HEK293 (cell line): Measurements from ENCODE around the gene FIS1.

Experiments
- BCL11A ChIP-seq: fragments of 450-650 bp; formaldehyde crosslinking; IDR thresholded peaks from 2 replicates; pipeline ENCODE4 v1.5.1; 2016; ENCODE audit warnings: low read depth, missing biosample characterization, missing genetic modification characterization
- KLF1 ChIP-seq: fragments of 450-650 bp; formaldehyde crosslinking; IDR thresholded peaks from 2 replicates; pipeline ENCODE4 v1.5.1; 2016; ENCODE audit warnings: missing biosample characterization, missing genetic modification characterization
- KLF10 ChIP-seq: fragments of 450-650 bp; IDR thresholded peaks from 2 replicates; pipeline ENCODE4 v1.5.1; 2018; ENCODE audit warnings: missing biosample characterization, mild to moderate bottlenecking, missing genetic modification characterization
- SETDB1 ChIP-seq: IDR thresholded peaks from one replicate; pipeline ENCODE4 v1.6.1; 2017; ENCODE audit warnings: mild to moderate bottlenecking, low read length, moderate library complexity, mixed read lengths; ENCODE audit not compliant: insufficient read length
- SP2 ChIP-seq: fragments of 450-650 bp; formaldehyde crosslinking; IDR thresholded peaks from 2 replicates; pipeline ENCODE4 v1.5.1; 2016; ENCODE audit warnings: missing biosample characterization, missing genetic modification characterization
- SP3 ChIP-seq: fragments of 450-650 bp; formaldehyde crosslinking; IDR thresholded peaks from 2 replicates; pipeline ENCODE4 v1.5.1; 2016; ENCODE audit warnings: missing biosample characterization, missing genetic modification characterization
- TRIM28 ChIP-seq: IDR thresholded peaks from 2 replicates; pipeline ENCODE4 v1.6.1; 2011; ENCODE audit warnings: low read length, control low read depth, borderline replicate concordance
- ZFHX2 ChIP-seq: fragments of 450-650 bp; formaldehyde crosslinking; conservative IDR thresholded peaks from 2 replicates; pipeline ENCODE4 v1.5.1; 2016; ENCODE audit warnings: missing biosample characterization, missing genetic modification characterization
- ZFP69B ChIP-seq: fragments of 450-650 bp; formaldehyde crosslinking; IDR thresholded peaks from 2 replicates; pipeline ENCODE4 v1.5.1; 2016; ENCODE audit warnings: missing biosample characterization, missing genetic modification characterization
- ZNF146 ChIP-seq: fragments of 450-650 bp; formaldehyde crosslinking; IDR thresholded peaks from 2 replicates; pipeline ENCODE4 v1.5.1; 2016; ENCODE audit warnings: missing biosample characterization, missing genetic modification characterization
- ZNF2 ChIP-seq: fragments of 450-650 bp; formaldehyde crosslinking; IDR thresholded peaks from 2 replicates; pipeline ENCODE4 v1.5.1; 2016; ENCODE audit warnings: missing biosample characterization, missing genetic modification characterization
- ZNF239 ChIP-seq: fragments of 450-650 bp; formaldehyde crosslinking; IDR thresholded peaks from 2 replicates; pipeline ENCODE4 v1.5.1; 2016; ENCODE audit warnings: missing biosample characterization, missing genetic modification characterization
- ZNF274 ChIP-seq, 2 experiments: fragments of 200-500 bp in 1 of 2; fragments of 450-650 bp in 1 of 2; sonication (Bioruptor generic) in 1 of 2; formaldehyde crosslinking in 1 of 2; IDR thresholded peaks; 2 replicates each; pipeline versions ENCODE4 v1.5.1 to v1.6.1; 2014 to 2016; ENCODE audit warnings: borderline replicate concordance in 1 of 2, inconsistent platforms in 1 of 2, low read length in 1 of 2, missing biosample characterization in 1 of 2, missing genetic modification characterization in 1 of 2
- ZNF335 ChIP-seq: fragments of 450-650 bp; formaldehyde crosslinking; conservative IDR thresholded peaks from 2 replicates; pipeline ENCODE4 v1.5.1; 2016; ENCODE audit warnings: missing biosample characterization, missing genetic modification characterization
- ZNF354C ChIP-seq: fragments of 450-650 bp; formaldehyde crosslinking; IDR thresholded peaks from 2 replicates; pipeline ENCODE4 v1.5.1; 2016; ENCODE audit warnings: missing biosample characterization, missing genetic modification characterization, low read depth, borderline replicate concordance
- ZNF404 ChIP-seq: fragments of 450-650 bp; formaldehyde crosslinking; IDR thresholded peaks from 2 replicates; pipeline ENCODE4 v1.5.1; 2017; ENCODE audit warnings: missing biosample characterization, missing genetic modification characterization
- ZNF473 ChIP-seq: fragments of 450-650 bp; formaldehyde crosslinking; IDR thresholded peaks from 2 replicates; pipeline ENCODE4 v1.5.1; 2017; ENCODE audit warnings: missing biosample characterization, missing genetic modification characterization
- ZNF501 ChIP-seq: fragments of 450-650 bp; formaldehyde crosslinking; IDR thresholded peaks from 2 replicates; pipeline ENCODE4 v1.5.1; 2016; ENCODE audit warnings: missing biosample characterization, missing genetic modification characterization
- ZNF548 ChIP-seq: fragments of 450-650 bp; formaldehyde crosslinking; IDR thresholded peaks from 2 replicates; pipeline ENCODE4 v1.5.1; 2016; ENCODE audit warnings: missing biosample characterization, missing genetic modification characterization
- ZNF610 ChIP-seq: fragments of 450-650 bp; formaldehyde crosslinking; IDR thresholded peaks from 2 replicates; pipeline ENCODE4 v1.5.1; 2016; ENCODE audit warnings: missing biosample characterization, missing genetic modification characterization, borderline replicate concordance
- ZNF621 ChIP-seq: fragments of 450-650 bp; formaldehyde crosslinking; IDR thresholded peaks from 2 replicates; pipeline ENCODE4 v1.5.1; 2017; ENCODE audit warnings: missing biosample characterization, missing genetic modification characterization
- ZNF654 ChIP-seq: fragments of 450-650 bp; formaldehyde crosslinking; IDR thresholded peaks from 2 replicates; pipeline ENCODE4 v1.5.1; 2016; ENCODE audit warnings: low read depth, missing biosample characterization, missing genetic modification characterization
- ZNF707 ChIP-seq: fragments of 450-650 bp; formaldehyde crosslinking; IDR thresholded peaks from 2 replicates; pipeline ENCODE4 v1.5.1; 2016; ENCODE audit warnings: missing biosample characterization, missing genetic modification characterization
- ZNF791 ChIP-seq: fragments of 450-650 bp; formaldehyde crosslinking; IDR thresholded peaks from 2 replicates; pipeline ENCODE4 v1.5.1; 2016; ENCODE audit warnings: missing biosample characterization, missing genetic modification characterization
- ZXDB ChIP-seq: fragments of 450-650 bp; formaldehyde crosslinking; IDR thresholded peaks from 2 replicates; pipeline ENCODE4 v1.5.1; 2016; ENCODE audit warnings: missing biosample characterization, missing genetic modification characterization
- TF ChIP-seq, protein P1 (sequence below): fragments of 450-650 bp; formaldehyde crosslinking; IDR thresholded peaks from 2 replicates; pipeline ENCODE4 v1.5.1; 2016; ENCODE audit warnings: missing biosample characterization, missing genetic modification characterization
- TF ChIP-seq, protein P2 (sequence below): fragments of 450-650 bp; formaldehyde crosslinking; IDR thresholded peaks from 2 replicates; pipeline ENCODE4 v1.5.1; 2016; ENCODE audit warnings: missing biosample characterization, missing genetic modification characterization
- TF ChIP-seq, protein P3 (sequence below): fragments of 450-650 bp; formaldehyde crosslinking; IDR thresholded peaks from 2 replicates; pipeline ENCODE4 v1.5.1; 2016; ENCODE audit warnings: missing biosample characterization, missing genetic modification characterization
- TF ChIP-seq, protein P4 (sequence below): fragments of 450-650 bp; formaldehyde crosslinking; IDR thresholded peaks from 2 replicates; pipeline ENCODE4 v1.5.1; 2016; ENCODE audit warnings: missing biosample characterization, missing genetic modification characterization, low read depth

The FIS1 gene

GRCh38 chr7:101244375-101245146 lies at the start of gene FIS1 (continued):
- TF ChIP-seq SETDB1 (no peak), KLF1 (tag by site-specific recombination) (peak; percentile 40; the same call in 1 of the 2 replicates), ZNF274 (IDR thresholded peaks at IDR 0.05; ENCODE audit: low read length) (no peak), ZNF274 (tag by site-specific recombination; IDR thresholded peaks at IDR 0.05; ENCODE audit: borderline replicate concordance) (no peak), ZNF2 (tag by site-specific recombination) (peak; percentile 80), ZNF239 (no peak), ZFP69B (tag by site-specific recombination) (no peak), ZFHX2 (peak; percentile 58; the same call in 1 of the 2 replicates), ZNF654 (tag by site-specific recombination) (peak; percentile 38), ZXDB (tag by site-specific recombination) (peak; percentile 99), SP2 (peak; percentile 98), ZNF501 (tag by site-specific recombination) (peak; percentile 79; the same call in 1 of the 2 replicates), ZNF548 (no peak), ZNF146 (tag by site-specific recombination) (no peak), ZNF621 (no peak), ZNF791 (tag by site-specific recombination) (no peak), ZNF473 (tag by site-specific recombination) (no peak), TRIM28 (peak; percentile 74; the same call in 1 of the 2 replicates), SP3 (tag by site-specific recombination) (peak; percentile 91), ZNF404 (tag by site-specific recombination) (no peak), BCL11A (tag by site-specific recombination) (peak; percentile 80), ZNF707 (tag by site-specific recombination) (no peak), ZNF354C (tag by site-specific recombination) (no peak), KLF10 (0 out of 2 replicates have a peak, but pooled peaks have one; percentile 33), ZNF610 (tag by site-specific recombination) (no peak), ZNF335 (tag by site-specific recombination) (peak; percentile 98)
- TF ChIP-seq, protein P1, sequence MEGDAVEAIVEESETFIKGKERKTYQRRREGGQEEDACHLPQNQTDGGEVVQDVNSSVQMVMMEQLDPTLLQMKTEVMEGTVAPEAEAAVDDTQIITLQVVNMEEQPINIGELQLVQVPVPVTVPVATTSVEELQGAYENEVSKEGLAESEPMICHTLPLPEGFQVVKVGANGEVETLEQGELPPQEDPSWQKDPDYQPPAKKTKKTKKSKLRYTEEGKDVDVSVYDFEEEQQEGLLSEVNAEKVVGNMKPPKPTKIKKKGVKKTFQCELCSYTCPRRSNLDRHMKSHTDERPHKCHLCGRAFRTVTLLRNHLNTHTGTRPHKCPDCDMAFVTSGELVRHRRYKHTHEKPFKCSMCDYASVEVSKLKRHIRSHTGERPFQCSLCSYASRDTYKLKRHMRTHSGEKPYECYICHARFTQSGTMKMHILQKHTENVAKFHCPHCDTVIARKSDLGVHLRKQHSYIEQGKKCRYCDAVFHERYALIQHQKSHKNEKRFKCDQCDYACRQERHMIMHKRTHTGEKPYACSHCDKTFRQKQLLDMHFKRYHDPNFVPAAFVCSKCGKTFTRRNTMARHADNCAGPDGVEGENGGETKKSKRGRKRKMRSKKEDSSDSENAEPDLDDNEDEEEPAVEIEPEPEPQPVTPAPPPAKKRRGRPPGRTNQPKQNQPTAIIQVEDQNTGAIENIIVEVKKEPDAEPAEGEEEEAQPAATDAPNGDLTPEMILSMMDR (tag by site-specific recombination): peak; percentile 93
- TF ChIP-seq, protein P2, sequence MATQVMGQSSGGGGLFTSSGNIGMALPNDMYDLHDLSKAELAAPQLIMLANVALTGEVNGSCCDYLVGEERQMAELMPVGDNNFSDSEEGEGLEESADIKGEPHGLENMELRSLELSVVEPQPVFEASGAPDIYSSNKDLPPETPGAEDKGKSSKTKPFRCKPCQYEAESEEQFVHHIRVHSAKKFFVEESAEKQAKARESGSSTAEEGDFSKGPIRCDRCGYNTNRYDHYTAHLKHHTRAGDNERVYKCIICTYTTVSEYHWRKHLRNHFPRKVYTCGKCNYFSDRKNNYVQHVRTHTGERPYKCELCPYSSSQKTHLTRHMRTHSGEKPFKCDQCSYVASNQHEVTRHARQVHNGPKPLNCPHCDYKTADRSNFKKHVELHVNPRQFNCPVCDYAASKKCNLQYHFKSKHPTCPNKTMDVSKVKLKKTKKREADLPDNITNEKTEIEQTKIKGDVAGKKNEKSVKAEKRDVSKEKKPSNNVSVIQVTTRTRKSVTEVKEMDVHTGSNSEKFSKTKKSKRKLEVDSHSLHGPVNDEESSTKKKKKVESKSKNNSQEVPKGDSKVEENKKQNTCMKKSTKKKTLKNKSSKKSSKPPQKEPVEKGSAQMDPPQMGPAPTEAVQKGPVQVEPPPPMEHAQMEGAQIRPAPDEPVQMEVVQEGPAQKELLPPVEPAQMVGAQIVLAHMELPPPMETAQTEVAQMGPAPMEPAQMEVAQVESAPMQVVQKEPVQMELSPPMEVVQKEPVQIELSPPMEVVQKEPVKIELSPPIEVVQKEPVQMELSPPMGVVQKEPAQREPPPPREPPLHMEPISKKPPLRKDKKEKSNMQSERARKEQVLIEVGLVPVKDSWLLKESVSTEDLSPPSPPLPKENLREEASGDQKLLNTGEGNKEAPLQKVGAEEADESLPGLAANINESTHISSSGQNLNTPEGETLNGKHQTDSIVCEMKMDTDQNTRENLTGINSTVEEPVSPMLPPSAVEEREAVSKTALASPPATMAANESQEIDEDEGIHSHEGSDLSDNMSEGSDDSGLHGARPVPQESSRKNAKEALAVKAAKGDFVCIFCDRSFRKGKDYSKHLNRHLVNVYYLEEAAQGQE: no peak
- TF ChIP-seq, protein P3, sequence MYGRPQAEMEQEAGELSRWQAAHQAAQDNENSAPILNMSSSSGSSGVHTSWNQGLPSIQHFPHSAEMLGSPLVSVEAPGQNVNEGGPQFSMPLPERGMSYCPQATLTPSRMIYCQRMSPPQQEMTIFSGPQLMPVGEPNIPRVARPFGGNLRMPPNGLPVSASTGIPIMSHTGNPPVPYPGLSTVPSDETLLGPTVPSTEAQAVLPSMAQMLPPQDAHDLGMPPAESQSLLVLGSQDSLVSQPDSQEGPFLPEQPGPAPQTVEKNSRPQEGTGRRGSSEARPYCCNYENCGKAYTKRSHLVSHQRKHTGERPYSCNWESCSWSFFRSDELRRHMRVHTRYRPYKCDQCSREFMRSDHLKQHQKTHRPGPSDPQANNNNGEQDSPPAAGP (tag by site-specific recombination): peak; percentile 8; the same call in 1 of the 2 replicates
- TF ChIP-seq, protein P4, sequence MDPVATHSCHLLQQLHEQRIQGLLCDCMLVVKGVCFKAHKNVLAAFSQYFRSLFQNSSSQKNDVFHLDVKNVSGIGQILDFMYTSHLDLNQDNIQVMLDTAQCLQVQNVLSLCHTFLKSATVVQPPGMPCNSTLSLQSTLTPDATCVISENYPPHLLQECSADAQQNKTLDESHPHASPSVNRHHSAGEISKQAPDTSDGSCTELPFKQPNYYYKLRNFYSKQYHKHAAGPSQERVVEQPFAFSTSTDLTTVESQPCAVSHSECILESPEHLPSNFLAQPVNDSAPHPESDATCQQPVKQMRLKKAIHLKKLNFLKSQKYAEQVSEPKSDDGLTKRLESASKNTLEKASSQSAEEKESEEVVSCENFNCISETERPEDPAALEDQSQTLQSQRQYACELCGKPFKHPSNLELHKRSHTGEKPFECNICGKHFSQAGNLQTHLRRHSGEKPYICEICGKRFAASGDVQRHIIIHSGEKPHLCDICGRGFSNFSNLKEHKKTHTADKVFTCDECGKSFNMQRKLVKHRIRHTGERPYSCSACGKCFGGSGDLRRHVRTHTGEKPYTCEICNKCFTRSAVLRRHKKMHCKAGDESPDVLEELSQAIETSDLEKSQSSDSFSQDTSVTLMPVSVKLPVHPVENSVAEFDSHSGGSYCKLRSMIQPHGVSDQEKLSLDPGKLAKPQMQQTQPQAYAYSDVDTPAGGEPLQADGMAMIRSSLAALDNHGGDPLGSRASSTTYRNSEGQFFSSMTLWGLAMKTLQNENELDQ (tag by site-specific recombination): no peak
